LNCaP clone FGC (cell line): ENCODE measurements around the gene MRPL58.

Experiments used
- DNase-seq: peaks from one replicate; pipeline ENCODE4 v3.0.0-alpha.2; 2011; ENCODE audit warnings: low read depth
- H3K4me3 ChIP-seq: 2 replicates; pipeline ENCODE4 v1.5.1; 2011; ENCODE audit warnings: mild to moderate bottlenecking, low read depth, low read length, control low read depth
- CTCF ChIP-seq: IDR thresholded peaks from 2 replicates; pipeline ENCODE4 v1.5.1; 2012; ENCODE audit warnings: mild to moderate bottlenecking; ENCODE audit not compliant: control insufficient read depth, insufficient read depth; ENCODE audit errors: extremely low read depth

The MRPL58 gene

GRCh38 chr17:74971069-74971841 is 41.2 kb upstream of the MRPL58 start:
- TF ChIP-seq CTCF = no peak
- no peak for DNase-seq
- H3K4me3 ChIP-seq = peak overlapping the region; percentile 87

GRCh38 chr17:74971842-74972106 is 40.7 kb upstream of the MRPL58 start:
- DNase-seq = no peak
- peak overlapping the region; percentile 87 for H3K4me3 ChIP-seq
- TF ChIP-seq CTCF = no peak

DNA sequence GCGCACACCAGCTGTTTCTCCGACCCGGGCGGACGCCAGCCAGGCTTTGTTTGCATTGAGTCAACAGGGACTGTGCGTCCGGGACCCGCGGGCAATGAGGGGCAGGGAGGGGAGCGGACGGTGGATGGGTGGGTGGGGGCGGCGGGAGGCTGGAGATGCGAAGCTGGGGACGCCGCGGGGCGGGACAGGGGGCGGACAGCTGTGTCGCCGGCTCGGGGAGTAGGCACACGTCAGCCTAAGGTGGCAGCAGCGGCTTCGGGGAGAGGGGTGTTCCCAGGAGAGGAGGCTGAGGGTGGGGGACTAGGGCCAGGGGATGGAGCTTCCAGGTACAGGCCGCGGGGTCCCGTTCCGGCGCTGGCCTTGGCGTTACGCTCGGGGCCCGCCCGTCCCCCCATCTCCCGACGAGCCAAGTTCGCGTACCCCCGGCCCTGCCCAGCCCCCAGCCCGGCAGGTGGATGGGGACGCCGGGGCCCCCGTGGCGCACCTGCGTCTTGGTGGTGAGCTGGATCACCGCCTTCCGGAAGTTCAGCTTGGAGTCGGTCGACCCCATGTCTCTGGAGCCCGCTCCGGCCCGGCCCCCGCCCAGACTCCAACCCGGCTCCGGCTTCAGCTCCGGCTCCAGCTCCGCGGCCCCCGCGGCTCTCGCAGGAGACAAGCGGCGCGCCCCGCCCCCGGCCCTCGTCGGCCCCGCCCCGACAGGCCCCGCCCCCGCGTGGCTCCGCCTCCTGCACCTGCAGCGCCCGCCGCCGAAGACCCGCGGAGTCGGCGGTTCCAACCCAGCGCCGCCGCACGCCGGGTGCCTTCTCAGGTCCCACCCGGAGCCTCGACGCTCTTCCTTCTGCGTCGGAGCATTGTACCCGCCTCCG is 40.1 kb upstream of the MRPL58 start, which contains the start of gene HID1:
TSS of gene HID1 (minus strand) at position 653 of the 866 bp plus-strand sequence. CDS start at position 550, 103 bp downstream.
- TF ChIP-seq CTCF = no peak
- H3K4me3 ChIP-seq = peak within 1 kb of the TSS; percentile 87
- peak; percentile 46 for DNase-seq

DNA sequence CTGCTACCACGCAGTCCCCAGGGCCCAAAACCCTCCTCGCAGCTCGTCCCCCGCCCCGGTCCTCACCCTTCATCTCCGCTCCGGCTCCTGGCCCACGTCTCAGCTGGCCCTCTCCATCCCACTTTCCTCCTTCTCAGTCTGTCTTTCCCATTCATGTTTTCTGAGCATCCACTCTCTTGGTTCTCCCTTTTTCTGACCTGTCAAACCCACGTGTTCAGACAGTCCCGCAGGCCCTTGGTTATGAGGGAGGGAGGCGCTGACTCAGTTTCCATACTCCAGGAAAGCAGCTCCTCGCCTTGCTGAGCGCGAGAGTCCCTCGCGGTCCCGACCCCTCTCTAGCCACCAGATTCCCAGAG is 39.5 kb upstream of the MRPL58 start:
- no peak for DNase-seq
- H3K4me3 ChIP-seq = peak overlapping the region; percentile 87
- TF ChIP-seq CTCF = no peak

GRCh38 chr17:74975943-74976342 is 36.5 kb upstream of the MRPL58 start:
- TF ChIP-seq CTCF = no peak
- no peak overlapping the region for H3K4me3 ChIP-seq
- no peak for DNase-seq

DNA sequence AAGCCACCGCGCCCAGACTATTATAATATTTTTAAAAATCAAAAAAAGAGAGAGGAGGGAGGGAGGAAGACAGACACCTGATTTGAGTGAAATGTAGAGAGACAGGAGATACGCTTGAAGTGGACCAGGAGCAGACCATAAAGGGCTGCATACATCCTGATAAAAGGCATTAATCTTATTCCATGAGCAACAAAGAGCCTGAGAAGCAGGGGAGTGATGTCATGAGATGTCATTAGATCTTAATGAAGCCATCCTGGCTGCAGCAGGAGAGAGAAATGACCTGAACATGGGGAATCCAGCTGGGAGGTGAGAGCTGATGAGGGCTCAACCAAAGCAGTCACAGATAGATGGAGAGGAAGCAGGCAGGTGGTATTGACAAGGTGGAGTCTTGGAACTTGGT is 34.7 kb upstream of the MRPL58 start:
- TF ChIP-seq CTCF = no peak
- DNase-seq = no peak
- no peak overlapping the region for H3K4me3 ChIP-seq
